ENCODE results near the gene SPTA1.
"Not testable (repeated sequence)": the region's sequence is repeated elsewhere in the genome, so short reads cannot be mapped to it uniquely, and the experiment has no call there.

The SPTA1 gene

DNA sequence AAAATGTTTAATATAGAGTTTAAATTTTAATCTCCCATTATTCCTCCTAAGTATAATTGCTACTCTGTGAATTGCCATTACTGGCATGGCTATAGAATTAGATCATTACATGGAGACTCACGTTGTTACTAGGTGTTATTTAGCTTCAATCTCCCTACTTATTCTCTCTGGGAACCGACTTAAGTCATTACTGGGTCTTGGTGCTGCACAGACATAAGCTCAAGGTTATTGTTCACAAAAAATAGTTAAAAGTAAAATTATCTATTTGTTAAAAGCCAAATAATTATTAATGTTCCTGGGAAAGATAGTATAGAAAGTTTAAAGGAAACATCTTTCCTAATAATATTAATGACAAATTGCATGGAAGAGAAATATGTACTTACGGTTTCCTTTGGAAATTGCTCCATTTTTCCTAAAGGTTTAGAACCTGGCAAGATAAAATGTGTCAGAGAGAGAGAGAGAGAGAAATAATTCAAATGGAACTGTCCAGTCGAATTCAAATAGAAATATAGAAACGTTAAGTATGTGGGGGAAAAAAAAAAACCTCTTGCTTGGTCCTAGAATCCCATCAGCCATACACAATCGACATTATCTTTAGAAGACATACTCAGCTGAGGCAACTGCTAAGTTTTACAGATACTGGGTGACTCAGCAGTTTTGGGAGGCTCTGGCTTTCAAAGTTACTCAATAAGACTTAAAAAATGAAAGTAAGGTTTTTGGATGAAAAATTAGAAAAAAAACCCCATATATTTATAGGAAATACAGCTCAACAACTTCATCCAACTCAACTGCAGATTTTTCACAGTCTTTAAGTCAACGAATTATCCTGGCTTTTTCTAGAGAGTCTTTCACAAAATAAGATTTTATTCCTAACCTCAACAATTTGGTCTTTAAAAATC is at the start of gene SPTA1:
TSS of gene SPTA1 (minus strand) at position 605 of the 899 bp plus-strand sequence. CDS start at position 407, 198 bp downstream.
- no peak for DNase-seq

DNA sequence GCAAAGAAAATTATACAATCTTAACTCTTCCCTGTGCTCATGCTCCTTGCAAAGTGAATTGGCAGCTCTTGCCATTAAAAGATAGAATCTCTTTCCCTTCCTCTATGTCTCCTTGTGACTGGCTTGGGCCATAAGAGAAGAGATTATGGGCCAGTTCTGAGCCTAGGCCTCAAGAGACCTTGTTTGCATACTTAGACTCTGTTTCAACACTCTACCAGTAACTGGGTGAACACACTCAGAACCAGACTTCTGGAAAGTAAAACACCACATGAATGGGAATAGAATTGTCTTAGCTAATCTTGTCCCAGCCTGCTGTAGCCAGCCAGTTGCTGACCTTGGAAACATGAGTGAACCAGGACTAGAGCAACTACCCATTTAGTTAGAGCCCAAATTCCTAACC is 49.3 kb upstream of the SPTA1 start:
- DNase-seq = no peak

DNA sequence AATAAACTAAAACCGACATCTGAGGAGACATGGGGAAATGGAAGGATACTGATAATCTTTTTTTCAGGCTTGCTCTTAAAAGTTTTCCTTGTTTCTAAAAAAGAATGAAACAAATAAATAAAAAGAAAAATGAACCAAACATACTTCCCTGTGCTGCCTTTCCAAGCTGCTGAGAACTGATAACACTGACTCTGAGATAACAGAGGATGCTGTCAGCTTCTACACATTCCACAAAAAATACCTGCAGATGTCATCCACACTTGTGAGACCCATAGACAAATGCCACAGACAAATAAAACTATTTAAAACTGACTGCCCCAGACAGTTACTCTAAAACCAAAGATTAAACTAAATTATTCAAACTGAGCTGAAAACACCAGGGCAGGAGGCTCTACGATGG is 46.0 kb upstream of the SPTA1 start:
- DNase-seq = no peak

DNA sequence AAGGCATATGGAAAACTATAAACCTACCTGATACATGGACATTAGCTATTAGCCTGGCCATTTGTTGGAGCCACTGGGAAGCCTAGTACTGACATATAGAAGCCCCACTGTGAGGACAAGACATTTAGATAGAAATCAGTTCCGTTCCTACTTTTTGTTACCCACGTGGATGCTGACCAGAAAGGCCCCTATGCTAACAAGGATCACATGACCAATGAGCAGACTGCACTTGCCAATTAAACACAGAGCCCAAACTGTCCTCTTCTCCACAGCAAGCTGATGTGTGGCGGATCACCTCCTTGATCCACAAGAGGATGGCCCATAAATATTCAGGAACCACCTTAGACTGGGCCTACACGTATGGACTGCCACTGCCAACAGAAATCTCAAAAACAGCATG is 45.2 kb upstream of the SPTA1 start:
- no peak for DNase-seq

DNA sequence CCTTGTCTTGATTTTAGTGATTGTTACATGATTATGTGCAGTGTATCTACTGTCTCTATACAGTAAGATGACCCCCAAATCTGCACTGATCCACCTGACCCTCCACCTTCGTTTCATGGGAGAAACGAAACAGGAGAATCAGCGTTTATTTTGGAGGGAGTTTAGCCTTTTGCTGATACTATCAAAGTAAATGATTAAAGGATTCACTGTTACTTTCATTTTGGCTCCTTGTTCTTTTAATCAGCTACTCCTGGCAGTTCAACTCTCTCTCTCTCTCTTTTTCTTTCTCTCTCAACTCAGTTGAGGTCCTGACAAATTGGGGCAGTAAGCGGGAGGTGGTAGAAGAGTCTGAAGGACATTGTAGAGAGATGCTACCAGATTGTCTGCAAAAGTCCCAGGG is 43.9 kb upstream of the SPTA1 start:
- no peak for DNase-seq

DNA sequence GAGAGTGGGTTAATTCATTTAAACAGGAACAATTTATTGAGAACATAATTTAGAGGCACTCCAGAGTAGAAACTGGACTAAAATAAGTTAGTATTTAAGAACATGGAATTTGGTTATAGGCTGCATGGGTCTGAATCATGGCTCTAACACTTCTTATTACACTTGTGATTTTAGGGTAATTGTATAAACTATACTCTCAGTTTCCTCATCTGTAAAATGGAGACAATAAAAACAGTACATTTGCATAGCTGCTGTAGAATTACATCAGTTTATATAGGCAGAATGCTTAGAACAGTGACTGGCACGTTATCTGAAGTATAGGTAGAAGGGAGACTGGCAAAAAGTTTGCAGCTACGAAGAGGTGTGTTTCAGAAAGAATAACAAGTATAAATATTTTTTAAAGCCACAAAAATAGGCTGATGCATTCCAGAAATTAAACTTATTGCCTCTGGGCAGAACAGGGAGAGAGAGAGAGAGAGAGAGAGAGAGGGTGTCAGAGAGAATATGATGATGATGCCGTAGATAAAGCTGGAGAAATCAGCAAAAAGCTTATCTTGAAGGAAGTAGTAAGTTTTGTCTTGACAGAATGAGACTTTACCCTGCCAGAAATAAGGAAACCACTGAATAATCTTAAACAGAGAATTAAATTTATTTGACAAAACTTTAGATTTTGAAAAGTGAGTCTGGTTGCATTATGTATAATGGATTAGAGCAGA is 42.2 kb upstream of the SPTA1 start:
- no peak for DNase-seq

DNA sequence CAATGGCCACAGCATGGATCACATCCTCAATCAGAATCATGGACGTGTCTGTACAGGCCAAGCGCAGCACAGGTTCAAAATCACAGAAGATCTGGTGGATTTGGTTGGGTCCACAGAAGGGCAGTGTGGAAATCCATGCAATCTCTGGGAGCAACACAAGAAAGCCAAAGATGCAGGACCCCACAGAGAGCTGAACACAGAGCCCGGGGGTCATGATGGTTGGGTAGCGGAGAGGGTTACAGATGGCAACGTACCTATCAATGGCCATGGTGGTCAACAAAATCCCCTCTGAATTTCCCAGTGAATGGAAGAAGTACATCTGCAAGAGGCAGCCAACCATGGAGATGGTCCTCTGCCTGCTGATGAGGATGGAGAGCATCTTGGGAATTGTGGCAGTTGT is 37.9 kb upstream of the SPTA1 start:
- no peak for DNase-seq

DNA sequence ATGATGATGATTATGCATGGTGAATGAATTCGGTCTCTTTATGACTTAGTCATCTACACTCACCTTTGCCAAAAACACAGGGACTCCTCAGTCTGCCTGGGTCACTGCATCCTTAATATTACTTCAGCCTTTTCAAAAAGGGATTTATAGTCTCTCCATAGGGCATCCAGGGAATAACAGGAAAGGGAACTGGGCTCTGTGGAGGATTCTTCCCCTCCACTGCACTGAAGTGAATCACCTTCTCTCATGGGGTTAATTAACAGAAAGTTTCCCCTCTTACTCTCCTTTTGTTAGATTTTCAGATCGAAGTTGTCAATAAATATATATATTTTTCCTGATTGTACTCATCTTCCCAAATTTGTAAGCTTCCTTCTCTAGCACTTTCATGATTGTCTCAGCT is 34.1 kb upstream of the SPTA1 start, which contains the start of gene OR6K3:
TSS of gene OR6K3 (minus strand) at position 101 of the 400 bp plus-strand sequence. CDS start 2,605 bp downstream, outside the sequence.
- DNase-seq = no peak

DNA sequence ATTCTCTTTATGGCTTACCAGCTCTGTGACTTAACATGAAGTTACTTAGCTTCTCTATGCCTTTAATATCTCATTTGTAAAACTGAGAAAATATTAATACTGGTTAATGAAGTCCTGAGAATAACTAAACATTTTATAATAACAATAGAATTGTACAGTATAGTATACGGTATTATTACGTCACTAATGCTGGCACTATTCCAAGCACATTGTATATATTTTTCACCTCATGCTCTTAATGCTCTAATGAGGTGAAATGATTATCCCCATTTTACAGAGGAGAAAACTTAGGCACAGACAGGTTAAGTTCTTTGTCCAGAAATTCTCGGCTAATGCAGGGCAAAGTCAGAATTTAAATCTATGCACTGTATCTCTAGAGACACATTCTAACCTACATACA is 33.1 kb upstream of the SPTA1 start:
- no peak for DNase-seq

DNA sequence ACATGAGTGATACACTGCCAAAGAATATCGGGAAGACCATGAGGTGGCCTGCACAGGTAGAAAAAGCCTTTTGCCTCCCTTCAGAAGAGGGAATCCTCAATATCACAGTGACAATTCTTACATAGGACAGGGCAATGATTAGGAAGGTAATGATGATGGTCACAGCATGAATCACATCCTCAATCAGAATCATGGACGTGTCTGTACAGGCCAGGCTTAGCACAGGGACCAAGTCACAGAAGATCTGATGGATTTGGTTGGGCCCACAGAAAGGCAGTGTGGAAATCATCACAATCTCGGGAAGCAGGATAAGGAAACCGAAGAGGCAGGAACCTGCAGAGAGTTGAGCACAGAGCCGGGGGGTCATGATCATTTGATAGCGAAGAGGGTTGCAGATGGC is 30.8 kb upstream of the SPTA1 start:
- DNase-seq = no peak

DNA sequence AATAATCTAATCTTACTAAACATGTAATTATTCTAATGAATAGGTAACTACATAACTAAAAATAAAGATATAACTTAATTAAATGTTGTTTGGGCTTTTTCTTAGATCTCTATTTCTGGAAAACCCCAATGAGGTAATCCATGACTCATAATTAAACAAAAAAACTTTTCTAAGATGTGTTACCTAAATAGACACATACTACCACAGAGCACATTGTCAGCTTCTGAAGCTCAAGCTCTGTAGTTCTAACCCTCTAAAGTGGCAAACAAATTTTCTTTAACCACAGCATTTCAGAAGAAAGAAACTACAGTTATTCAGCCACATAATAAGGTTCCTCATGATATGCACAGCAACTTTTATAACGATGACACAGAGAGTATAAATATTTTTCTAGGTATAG is 29.8 kb upstream of the SPTA1 start:
- DNase-seq = no peak

DNA sequence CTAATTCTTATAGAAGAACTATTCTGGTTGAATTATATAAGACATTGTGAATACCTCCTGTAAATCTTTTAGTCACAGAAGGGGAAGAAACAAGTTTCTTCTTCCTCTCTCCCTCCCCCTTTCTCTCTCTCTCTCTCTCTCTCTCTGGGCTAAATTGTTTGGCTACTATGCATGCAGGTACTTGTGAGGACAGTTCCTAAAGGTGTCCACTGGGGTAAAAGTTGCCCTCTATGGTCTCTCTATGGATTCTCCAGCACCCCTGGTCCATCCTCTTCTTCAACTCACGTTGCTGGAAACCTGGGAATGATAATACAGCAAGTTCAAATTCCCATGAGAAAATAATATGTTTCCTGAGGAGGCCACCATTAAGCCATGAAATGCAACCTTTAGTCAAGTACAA is 28.2 kb upstream of the SPTA1 start:
- no peak for DNase-seq

DNA sequence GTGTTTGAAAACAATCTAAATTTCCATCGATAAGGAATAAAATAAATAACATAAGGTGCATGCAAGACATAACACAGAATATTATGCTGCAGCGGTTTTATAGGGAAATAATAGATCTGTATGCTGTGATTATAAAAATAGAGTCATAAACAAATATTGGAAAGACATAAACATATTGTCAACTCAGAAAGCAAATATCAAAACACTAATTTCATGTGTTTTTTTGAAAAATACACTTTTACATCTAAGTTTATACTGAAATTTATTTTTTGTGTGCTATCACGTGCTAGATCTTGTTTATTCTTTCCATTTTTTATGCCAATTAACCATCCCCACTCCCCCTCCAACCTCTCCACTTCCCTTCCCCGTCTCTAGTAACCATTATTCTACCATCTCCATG is 24.6 kb upstream of the SPTA1 start:
- no peak for DNase-seq

DNA sequence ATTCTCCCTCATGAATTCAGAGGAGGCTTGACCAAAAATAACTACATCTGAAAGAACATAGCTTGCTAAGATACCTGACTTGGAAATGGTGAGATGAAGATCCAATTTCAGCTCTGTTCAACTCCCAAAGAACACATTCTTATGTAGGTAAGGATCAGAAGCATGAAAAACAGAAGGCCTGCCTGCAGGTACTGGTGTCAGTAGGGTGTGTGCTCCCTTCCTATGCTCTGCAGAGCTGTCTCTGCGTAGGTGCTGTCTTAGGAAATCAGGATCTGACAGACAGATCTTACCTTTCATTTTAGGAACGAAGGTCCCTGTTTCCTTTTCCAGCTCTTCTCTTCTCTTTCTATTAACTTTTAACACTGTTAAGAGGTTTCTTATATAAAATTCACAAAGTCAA is 19.6 kb upstream of the SPTA1 start:
- DNase-seq = no peak

DNA sequence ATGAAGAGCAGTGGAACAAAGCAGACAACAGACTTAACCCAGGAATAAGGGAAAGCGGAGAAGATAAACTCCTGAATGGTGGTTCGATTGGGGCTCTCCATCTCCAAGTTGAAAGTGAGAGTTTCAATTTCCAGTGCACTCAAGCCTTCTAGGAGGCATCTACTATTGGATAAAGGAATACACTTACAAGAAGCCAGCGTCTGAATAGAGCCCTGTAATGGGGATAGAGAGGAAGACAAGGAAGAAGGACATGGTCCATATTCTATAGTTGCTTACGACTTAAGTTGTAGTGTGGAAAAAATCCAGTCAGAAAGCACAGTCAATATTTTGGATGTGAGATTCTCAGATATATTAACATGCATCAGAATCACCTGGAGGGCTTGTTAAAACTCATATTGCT is 14.0 kb upstream of the SPTA1 start, which contains the start of gene OR6K2:
TSS of gene OR6K2 (minus strand) at position 101 of the 400 bp plus-strand sequence. CDS start at position 101, 0 bp downstream.
- no peak for DNase-seq

DNA sequence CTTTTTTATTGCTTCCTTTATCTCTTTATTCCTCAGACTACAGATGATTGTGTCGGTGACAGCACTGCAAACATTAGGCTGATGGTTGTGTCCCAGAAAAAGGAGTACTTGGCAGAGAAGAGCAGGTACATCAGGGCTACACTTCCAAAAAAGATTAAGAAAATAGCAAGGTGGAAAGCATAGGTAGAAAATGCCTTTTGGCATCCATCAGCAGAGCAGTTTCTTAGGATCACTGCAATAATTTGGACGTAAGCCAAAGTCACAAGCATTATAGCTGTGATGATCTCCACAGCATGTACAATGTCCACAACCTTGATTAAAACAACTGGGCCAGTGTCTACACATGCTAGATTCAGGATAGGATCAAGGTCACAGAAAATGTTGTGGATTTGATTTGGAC is 8.1 kb upstream of the SPTA1 start:
- DNase-seq = no peak

DNA sequence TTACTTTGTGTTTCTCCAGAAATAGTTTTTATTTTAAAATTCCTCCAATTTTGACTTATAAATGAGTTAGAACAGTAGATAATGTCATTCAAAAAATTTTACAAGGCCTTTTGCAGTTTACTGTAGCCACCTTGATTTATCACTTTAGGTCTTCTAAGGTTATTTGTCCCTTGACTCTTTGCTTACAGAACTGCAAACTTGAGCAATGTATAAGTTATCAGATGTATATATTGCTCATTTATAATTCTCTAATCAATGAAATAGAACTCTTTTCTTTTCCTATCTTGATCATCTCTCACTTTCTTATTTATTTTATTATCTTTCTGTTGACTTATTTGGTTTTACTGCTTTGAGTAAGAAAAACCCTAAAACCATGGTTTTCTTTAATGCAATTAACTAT is 5.8 kb upstream of the SPTA1 start:
- DNase-seq = no peak

DNA sequence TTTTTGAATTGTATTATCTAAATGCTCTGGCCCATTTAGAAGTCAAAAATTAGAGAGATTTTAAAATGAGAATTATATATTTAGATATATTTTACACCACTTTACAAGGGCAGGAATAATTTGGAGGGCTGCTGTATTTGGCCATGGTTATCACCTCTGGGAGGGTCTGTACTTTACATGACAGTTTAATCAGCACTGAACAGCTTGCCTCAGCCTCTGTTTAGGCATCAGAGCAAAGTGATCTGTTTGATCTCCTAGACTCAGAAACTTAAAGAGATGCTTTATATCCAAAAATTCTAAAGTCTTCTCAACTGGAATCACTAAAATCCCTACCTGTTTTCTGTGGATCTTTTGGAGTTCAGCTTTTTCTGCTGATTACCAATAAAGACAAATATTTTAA is 5.4 kb upstream of the SPTA1 start:
- no peak for DNase-seq

DNA sequence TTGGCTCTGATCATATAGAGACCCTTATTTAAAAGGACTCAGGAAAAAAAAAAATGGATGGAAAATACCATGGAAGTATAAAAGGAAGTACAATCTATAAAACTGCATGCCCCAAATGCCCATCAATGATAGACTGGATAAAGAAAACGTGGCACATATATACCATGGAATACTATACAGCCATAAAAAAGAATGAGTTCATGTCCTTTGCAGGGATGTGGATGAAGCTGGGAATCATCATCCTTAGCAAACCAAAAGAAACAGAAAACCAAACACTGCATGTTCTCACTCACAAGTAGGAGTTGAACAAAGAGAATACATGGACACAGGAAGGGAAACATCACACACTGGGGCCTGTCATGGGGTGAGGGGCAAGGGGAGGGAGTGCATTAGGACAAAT is 4.6 kb upstream of the SPTA1 start:
- not testable (repeated sequence) for DNase-seq

DNA sequence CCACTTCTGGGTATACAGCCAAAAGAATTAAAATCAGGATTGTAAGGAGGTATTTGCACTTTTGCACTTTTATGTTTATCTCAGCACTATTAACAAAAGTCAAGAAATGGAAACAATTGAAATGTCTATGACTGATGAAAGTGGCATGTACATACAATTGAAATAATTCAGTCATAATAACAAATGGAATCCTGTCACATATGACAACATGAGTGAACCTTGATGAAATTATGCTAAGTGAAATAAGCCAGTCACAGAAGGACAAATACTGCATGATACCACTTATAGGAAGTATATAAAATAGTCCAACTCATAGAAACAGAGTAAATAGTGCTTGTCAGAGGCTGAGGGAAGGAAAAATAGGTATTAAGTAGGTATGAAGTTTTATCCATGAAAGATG is 3.4 kb upstream of the SPTA1 start:
- DNase-seq = no peak

DNA sequence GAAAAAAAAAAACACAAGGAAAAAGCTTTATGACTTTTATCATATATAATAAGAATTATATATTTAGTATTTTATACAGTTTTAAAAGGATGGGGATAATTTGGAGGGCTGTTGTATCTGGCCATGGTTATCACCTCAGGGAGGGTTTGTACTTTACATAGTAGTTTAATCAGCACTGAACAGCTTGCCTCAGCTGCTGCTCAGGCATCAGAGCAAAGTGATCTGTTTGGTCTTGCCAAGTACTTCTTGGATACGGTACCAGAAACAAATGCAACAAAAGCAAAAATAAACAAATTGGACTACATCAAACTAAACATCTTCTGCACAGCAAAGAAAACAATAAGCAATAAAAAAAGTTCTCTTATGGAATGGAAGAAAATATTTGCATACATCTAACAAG is 2.6 kb upstream of the SPTA1 start:
- no peak for DNase-seq

DNA sequence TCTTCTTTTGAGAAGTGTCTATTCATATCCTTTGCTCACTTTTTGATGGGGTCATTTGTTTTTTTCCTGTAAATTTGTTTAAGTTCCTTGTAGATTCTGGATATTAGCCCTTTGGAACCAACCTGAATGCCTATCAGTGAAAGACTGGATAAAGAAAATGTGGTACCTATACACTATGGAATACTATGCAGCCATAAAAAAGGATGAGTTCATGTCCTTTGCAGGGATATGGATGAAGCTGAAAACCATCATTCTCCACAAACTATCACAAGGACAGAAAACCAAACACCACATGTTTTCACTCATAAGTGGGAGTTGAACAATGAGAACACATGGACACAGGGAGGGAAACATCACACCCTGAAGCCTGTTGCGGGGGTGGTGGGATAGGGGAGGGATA is 1.8 kb upstream of the SPTA1 start:
- not testable (repeated sequence) for DNase-seq

DNA sequence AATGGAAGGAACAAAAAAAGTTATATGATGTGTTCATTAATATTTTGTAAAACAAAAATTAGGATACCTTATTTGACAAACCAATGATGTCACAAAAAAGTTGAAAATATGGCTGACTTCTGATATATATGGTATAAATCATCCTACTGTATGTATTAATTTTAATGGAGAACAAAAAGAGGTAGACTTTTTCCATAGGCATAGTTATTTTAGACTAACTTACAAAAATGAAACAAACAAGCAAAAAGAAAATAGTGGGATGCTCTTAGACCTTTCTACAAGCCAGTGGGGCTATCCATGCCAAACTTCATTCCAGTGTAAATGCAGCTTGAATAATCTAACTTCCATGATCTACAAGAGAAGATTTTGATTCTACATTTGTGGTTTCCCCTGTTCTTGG is 522 bp upstream of the SPTA1 start:
- DNase-seq = no peak

DNA sequence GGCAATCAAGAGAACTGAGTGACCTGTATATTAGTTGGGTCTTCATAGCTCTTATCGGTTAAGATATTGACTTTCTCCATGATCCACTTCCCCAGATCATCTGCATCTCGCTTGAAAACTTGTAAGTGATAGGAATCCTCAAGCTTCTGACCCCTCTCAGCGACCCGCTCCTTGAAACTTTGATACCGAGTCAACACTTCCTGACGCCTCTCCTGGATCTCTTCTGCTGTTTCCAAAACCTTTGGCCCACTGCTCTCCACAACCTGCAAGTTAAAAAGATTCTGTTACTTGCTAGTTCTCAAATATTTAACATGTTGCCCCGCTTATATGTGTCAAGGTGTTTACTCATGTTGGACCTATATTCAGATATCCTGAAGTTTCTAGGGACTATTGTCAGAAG is 1.4 kb downstream of the SPTA1 start:
- DNase-seq = no peak
